Measurements from ENCODE around the gene BARHL1. TPM values are rescaled to one million over a fixed set of nuclear protein-coding genes. Genes with fewer than 3 reads are reported as not detected.

BARHL1 gene
- total and polyA plus RNA-seq, 2 of the 4 experiments (the other 2 are of a cell fraction), result not detected

DNA sequence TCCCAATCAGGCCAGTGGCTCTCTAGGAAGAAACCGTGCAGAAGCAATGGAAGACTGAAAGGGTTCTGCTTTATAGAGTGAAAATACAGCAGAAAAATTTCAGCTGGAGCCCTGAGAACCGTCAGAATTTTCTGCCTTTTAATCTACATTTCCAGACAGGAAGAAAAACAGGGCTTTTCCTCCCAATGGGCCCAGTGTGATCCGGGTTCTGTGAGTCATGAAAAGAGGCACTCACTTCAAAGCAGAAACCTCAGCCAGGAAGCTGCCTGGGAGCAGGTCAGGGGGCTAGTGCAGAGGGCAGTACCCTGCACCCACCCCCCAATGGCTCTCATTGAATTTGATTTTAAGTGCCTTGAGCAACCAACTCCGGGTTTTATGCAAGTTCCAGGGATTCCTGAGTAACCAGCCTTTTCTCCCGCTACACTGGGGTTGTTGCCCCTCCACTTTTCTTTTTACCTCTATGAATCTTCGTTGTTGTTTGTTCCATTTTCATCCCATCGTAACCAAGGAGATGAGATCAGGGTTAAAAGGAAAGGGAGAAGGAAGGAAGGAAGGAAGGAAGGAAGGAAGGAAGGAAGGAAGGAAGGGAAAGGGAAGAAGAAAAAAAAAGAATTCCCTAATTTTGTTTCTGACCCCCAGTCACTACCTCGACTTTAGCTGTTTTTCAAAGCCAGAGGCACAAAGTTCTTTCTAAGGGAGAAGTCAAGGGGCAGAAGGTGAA, 1.3 kb downstream of the BARHL1 start:
- H2BK15ac ChIP-seq (ENCODE audit: low read depth, low read length), result no peak overlapping the region
- ChIA-PET POLR2A (ENCODE audit: unreplicated experiment) (no interaction called here), CTCF (no interaction called here)
- H2BK20ac ChIP-seq (ENCODE audit: low read depth, low read length), result no peak overlapping the region
- H3K9me1 ChIP-seq (ENCODE audit: insufficient read depth, low read length), result no peaks in the 10 kb centered on the region; the same call in 1 of the 2 replicates
- no peak overlapping the region for H3K56ac ChIP-seq (ENCODE audit: extremely low read depth, insufficient read depth, low read length)
- TF ChIP-seq SMC3 (IDR thresholded peaks at IDR 0.05; ENCODE audit: low read depth, low read length), result no peak
- H2AK9ac ChIP-seq (replicated peaks; ENCODE audit: low read depth, low read length, poor library complexity), result no peak overlapping the region
- DNase-seq (no peak), ATAC-seq (ENCODE audit: low read depth) (no peak)
- H3K14ac ChIP-seq (replicated peaks; ENCODE audit: low read depth, low read length), result no peak overlapping the region
- H3K27ac ChIP-seq (ENCODE audit: insufficient read depth, low read length), result no peak overlapping the region
- no peak overlapping the region for H3K4ac ChIP-seq (ENCODE audit: low read depth, low read length)
- H3K79me1 ChIP-seq (ENCODE audit: low read depth in 1 of 2, low read length in 2 of 2), result no peaks in the 10 kb centered on the region
- no peak overlapping the region for H3K18ac ChIP-seq (ENCODE audit: low read depth, low read length)
- H3K9me3 ChIP-seq (ENCODE audit: control insufficient read depth, insufficient read depth, low read length), result peaks cover 2% of the 10 kb centered on the region
- H3K4me2 ChIP-seq (ENCODE audit: low read depth, low read length), result no peak overlapping the region
- intact Hi-C loops (cut with micrococcal nuclease) (no loop called here), dilution Hi-C loops (cut with HindIII; ENCODE audit: low sequenced_read_pairs, unreplicated experiment) (no loop called here), in situ Hi-C loops (cut with MboI; ENCODE audit: low sequenced_read_pairs) (no loop called here)
- no peaks in the 10 kb centered on the region for H3K4me1 ChIP-seq (ENCODE audit: control insufficient read depth, insufficient read depth, low read length)
- no TSS peak for BruUV-seq (replicated peaks)
- no peak overlapping the region for H2AFZ ChIP-seq (replicated peaks; ENCODE audit: low read length, poor library complexity)
- H2AK5ac ChIP-seq (ENCODE audit: low read depth, low read length), result no peak overlapping the region
- no peak overlapping the region for H2BK120ac ChIP-seq (ENCODE audit: low read depth, low read length)
- no peaks in the 10 kb centered on the region for H3K36me3 ChIP-seq (ENCODE audit: control insufficient read depth, insufficient read depth, low read length)
- H2BK5ac ChIP-seq (ENCODE audit: low read depth, low read length, poor library complexity, severe bottlenecking), result no peak overlapping the region
- H4K5ac ChIP-seq (ENCODE audit: low read depth, low read length), result no peak overlapping the region
- H3K23ac ChIP-seq (ENCODE audit: low read depth, low read length), result no peak overlapping the region
- H4K20me1 ChIP-seq (ENCODE audit: insufficient read depth, low read length), result peaks cover 54% of the 10 kb centered on the region
- no peak overlapping the region for H4K8ac ChIP-seq (ENCODE audit: low read depth in 2 of 2, low read length in 2 of 2)
- 0% methylated on average over 1 of the region's 8 CpGs; no CpG with 5 or more reads in 1 of the 2 experiments for WGBS, 2 experiments (ENCODE audit: extremely low coverage in 2 of 2, insufficient read length in 1 of 2)
- H3K9ac ChIP-seq (ENCODE audit: low read depth, low read length), result no peak overlapping the region
- no peak overlapping the region for H4K91ac ChIP-seq (ENCODE audit: insufficient read depth, low read depth, low read length)
- no peak overlapping the region for H3K4me3 ChIP-seq (ENCODE audit: insufficient read depth, low read depth, low read length)
- peaks cover 97% of the 10 kb centered on the region for H3K27me3 ChIP-seq (ENCODE audit: control insufficient read depth, insufficient read depth, low read length)

Measured in IMR-90 (cell line).